ENCODE data around the gene NOP14.

DNA sequence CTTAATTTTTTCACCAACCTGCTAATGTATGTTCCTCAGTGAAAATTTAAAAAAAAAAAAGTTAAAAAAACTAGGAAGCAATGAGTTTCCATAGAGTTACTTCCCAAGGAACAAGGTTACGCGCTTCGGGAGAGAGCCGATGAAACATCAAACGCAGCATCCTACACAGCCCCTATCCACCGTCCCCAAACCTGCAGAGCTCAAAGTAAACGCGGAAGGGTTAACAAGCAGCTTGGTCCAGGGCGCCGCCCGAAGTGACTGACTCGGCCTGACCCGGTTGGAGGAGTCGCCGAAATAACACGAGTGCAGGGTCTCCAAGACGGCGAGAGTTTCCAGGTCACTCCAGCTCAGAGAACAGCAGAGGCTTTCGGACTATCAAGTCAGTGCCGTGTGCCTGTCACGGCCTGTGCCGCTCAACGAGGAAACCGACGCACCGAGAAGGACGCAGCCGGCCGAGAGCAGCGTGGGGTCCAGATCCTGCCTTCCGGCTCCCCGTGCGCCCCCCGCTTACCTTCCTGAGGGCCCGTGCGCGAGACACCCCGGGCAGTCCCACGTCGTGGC, 512 bp downstream of the NOP14 start:
- TF ChIP-seq, protein P1, sequence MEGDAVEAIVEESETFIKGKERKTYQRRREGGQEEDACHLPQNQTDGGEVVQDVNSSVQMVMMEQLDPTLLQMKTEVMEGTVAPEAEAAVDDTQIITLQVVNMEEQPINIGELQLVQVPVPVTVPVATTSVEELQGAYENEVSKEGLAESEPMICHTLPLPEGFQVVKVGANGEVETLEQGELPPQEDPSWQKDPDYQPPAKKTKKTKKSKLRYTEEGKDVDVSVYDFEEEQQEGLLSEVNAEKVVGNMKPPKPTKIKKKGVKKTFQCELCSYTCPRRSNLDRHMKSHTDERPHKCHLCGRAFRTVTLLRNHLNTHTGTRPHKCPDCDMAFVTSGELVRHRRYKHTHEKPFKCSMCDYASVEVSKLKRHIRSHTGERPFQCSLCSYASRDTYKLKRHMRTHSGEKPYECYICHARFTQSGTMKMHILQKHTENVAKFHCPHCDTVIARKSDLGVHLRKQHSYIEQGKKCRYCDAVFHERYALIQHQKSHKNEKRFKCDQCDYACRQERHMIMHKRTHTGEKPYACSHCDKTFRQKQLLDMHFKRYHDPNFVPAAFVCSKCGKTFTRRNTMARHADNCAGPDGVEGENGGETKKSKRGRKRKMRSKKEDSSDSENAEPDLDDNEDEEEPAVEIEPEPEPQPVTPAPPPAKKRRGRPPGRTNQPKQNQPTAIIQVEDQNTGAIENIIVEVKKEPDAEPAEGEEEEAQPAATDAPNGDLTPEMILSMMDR (conservative IDR thresholded peaks at IDR 0.05 in 1 of 2, IDR thresholded peaks at IDR 0.05 in 1 of 2; ENCODE audit: extremely low read depth in 1 of 2, insufficient read depth in 1 of 2, low read depth in 1 of 2, low read length in 2 of 2) = no peak
- TF ChIP-seq EZH2 (IDR thresholded peaks at IDR 0.05; ENCODE audit: borderline replicate concordance, low read length) = no peak
